ENCODE data around the gene SMIM13.

Gene SMIM13

GRCh38 chr6:11123978-11124377 is 30.3 kb downstream of the SMIM13 start:
- DNase-seq = no peak

GRCh38 chr6:11126876-11127275 is 33.2 kb downstream of the SMIM13 start:
- DNase-seq = peak; percentile 44

GRCh38 chr6:11128608-11129007 is 35.0 kb downstream of the SMIM13 start:
- DNase-seq = no peak

GRCh38 chr6:11129908-11130565 is 36.4 kb downstream of the SMIM13 start:
- DNase-seq = no peak

GRCh38 chr6:11130605-11131004 is 37.0 kb downstream of the SMIM13 start:
- DNase-seq = no peak

GRCh38 chr6:11132194-11132888 is 38.7 kb downstream of the SMIM13 start:
- DNase-seq = no peak

GRCh38 chr6:11133281-11133680 is 39.6 kb downstream of the SMIM13 start:
- DNase-seq = no peak

GRCh38 chr6:11136809-11137208 is 43.2 kb downstream of the SMIM13 start:
- no peak for DNase-seq

- no peak for DNase-seq
Measured at GRCh38 chr6:11139051-11139960, 45.7 kb downstream of the SMIM13 start.

GRCh38 chr6:11140056-11140455 is 46.4 kb downstream of the SMIM13 start:
- no peak for DNase-seq

GRCh38 chr6:11141295-11141694 is 47.7 kb downstream of the SMIM13 start:
- DNase-seq = no peak

- DNase-seq = no peak
Measured at GRCh38 chr6:11142296-11143027, 48.8 kb downstream of the SMIM13 start.

GRCh38 chr6:11143394-11144371 is 50.0 kb downstream of the SMIM13 start:
- no peak for DNase-seq

GRCh38 chr6:11144393-11144851 is 50.8 kb downstream of the SMIM13 start:
- peak; percentile 74 for DNase-seq

GRCh38 chr6:11146117-11146826 is 52.6 kb downstream of the SMIM13 start:
- no peak for DNase-seq

GRCh38 chr6:11149551-11149950 is 55.9 kb downstream of the SMIM13 start:
- no peak for DNase-seq

GRCh38 chr6:11151488-11151887 is 57.9 kb downstream of the SMIM13 start:
- DNase-seq = no peak

- DNase-seq = no peak
Measured at GRCh38 chr6:11152581-11152980, 58.9 kb downstream of the SMIM13 start.

GRCh38 chr6:11153447-11153846 is 59.8 kb downstream of the SMIM13 start:
- DNase-seq = no peak

GRCh38 chr6:11155589-11155988 is 62.0 kb downstream of the SMIM13 start:
- no peak for DNase-seq

- DNase-seq = no peak
Measured at GRCh38 chr6:11160199-11160598, 66.6 kb downstream of the SMIM13 start.
